Femur (tissue), 1 donor: ENCODE data around the gene ATXN1.

Experiments used
- DNase-seq: peaks from one replicate; pipeline ENCODE4 v3.0.0-alpha.2; 2017

Gene ATXN1

GRCh38 chr6:16761471-16762267 lies 409 bp upstream of the ATXN1 start:
- DNase-seq = peak; percentile 90

DNA sequence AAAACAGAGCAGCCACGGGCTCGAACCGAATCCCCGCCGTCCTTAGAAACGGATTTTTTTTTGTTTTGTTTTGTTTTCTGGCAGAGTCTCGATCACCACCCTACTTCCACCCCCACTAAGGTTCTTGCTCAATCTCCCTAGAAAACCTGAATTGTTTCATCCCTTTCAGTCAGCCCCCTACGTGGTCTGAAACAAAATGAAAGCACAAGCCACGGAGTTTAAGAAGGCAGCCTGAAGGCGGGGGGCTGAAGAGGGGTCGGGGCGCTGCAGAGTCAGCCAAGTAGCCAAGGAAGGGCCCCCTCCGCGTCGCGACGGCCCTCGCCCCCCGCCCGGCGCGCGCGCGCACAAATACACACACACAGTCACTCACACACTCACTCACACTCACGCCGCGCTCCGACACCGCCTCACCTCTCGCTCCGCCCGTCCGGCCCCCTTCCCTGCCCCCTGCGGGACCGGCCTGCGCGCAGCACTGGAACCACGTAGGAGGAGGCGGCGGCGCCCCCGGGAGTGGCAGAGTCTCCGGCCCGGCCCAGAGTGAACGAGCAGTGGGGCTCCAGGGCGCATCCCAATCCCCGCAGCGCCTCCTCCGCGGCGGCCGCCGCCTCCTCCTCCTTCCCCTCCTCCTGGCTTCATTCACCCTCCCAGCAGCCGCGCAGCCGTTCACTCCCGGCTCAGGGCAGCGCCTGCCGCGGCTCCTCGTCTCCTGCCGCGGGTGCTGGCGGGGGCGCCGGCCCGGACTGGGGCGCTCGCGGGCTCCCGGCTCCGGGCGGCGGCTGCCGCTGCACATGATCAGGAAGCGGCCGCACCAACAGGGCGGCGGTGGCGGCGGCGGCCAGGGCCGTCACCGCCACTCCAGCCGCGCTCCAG lies 1.4 kb downstream of the ATXN1 start:
- peak; percentile 93 for DNase-seq

DNA sequence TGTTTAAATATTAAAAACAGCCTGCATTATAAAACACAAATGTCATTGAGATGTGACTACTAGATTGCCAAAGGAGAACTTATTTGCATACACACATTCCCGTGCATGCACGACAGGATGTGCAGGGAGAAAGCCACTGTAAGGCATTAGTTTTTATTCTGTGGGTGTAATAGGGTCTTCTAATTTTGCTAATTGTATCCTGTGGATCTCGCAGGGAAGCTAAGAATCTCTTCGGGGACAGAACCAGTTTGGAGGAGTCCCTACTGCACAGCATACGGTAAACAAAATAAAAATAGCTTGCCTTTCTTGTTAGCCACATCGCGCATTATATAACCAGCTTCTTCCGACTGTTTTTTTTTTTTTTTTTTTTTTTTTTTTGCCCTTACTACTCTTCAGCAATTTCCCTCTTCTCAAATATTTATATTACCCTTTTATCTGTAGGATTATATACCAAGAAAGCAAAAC lies 2.0 kb downstream of the ATXN1 start:
- DNase-seq = peak; percentile 41

GRCh38 chr6:16758163-16758975 lies 2.9 kb downstream of the ATXN1 start:
- DNase-seq = no peak

DNA sequence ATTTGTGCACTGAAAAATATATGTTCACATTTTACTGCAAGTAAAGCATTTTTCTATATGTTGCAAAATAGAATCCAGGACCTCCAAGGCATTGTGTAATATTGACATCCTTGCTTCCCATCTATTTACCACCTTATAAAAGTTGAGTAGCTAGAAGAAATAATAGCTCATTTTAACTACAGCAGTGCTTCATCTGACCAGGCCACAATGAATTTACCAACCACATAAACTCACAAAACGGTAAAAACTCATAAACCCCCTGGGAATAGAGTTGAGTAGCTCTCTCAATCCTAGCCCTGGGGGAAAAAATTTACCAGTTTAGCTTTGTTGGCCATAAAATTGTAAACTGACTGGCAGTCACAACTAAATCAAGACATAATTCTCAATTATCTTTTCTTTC lies 3.9 kb downstream of the ATXN1 start:
- DNase-seq = no peak

DNA sequence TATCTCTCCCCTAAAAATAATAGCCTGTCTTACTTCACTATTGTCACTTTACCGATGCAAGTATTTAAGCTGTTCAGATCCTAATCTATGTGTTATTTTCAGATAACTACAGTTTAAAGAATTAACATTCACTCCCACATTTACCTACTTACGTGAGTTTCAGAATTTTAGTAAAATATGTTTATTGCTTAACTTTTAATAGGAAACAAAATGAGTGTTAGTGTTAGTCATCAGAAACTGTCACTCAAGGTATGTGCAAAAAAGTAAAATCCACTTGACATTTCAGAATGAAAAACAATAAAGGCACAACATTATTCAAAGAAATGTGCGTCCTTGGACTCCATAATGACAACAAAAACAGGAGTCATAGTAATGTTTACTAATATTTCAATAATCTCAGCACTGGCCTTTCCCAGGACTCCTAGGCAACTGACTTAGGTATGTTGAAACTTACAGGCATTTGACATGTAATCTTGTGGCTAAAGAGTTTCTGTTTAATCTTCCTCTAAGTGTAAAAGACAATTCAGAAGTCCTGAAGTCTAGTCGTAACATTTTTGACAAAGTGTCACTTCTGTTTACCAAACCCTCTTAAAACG lies 4.5 kb downstream of the ATXN1 start:
- no peak for DNase-seq

DNA sequence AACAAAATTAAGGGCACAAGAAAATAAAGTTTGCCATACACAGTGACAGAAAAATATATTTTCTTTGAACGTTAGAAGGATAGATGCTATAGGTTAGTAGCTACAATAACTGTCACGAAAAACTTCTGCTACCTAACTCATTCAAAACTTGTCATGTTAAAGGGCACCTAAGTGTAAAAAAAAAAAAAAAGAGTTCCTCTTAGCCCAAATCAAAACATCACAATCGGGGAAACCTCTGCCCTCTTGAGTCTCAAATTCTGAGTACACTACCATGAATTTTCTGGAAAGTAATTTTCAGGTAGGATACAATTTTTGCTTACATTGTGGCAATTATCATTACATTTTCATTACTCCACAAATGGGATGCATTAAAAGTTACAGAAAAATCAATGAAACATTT lies 5.7 kb downstream of the ATXN1 start:
- DNase-seq = no peak

DNA sequence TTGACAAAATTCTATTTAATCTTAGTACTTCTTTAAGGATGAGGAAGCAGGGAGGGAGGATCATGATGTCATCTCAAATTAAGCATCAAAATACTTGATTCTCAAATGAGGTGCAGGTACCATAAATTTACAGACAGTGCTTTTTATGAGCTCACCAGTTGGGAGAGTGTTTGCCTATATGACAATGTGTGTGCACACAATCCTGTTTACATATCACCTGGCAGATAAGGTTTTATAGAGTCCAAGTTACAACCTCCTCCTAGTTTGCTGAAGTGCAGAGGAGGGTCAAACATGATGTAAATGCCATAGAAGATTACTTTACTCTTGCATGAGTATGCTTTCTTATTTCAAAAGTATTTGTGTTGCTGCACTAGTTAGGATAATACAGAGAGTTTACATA lies 6.4 kb downstream of the ATXN1 start:
- DNase-seq = no peak

DNA sequence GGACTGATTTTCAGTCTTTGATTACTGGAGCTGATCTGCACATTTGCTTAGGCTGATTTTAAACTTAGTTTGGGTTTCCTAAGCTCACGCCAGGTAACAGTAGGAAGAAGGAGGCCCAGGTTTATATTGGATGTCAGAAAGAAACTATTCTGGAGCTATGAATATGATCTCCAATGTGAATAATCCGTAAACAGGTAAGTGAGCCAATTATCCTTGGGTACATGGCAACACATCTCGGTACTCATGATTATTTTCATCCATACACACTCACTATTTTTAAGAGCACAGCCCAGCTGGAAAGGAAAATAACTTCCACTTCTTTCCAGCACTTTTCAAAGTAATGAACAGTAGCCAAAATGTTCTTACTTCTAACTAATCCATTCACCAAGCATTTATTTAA lies 7.0 kb downstream of the ATXN1 start:
- no peak for DNase-seq

- no peak for DNase-seq
Measured at GRCh38 chr6:16753341-16753740, 7.9 kb downstream of the ATXN1 start.

- DNase-seq = no peak
Measured at GRCh38 chr6:16752206-16752866, 8.9 kb downstream of the ATXN1 start.

DNA sequence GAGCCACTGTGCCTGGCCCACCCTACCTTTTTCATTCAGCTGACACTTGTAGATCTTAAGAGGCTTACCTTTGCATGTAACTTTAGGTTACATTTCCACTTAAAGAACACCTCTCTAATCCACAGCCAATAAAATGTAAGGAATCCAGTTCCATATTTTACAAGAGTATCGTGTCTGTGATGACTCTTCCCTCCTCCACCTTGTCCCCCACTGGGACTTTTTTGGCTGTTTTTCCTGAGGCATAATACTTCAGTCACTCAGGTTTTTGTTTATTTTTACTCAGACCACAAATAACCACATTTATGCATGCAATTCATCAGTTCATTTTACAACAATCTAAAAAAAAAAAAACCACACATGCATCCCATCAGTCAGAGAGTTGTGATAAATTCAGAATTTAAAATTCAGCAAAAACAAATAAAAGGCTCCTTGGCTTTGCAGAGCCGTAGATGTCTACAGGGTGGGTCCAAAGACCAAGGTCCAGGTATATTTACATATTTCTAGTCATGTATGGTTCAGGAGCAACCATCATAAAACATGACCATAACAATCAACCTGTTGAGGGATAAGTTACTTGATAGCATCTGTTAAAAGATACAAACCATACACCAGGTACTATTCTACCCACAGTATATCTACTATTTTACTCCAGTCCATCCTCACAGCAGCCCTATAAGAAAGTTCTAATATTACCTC lies 9.9 kb downstream of the ATXN1 start:
- no peak for DNase-seq

DNA sequence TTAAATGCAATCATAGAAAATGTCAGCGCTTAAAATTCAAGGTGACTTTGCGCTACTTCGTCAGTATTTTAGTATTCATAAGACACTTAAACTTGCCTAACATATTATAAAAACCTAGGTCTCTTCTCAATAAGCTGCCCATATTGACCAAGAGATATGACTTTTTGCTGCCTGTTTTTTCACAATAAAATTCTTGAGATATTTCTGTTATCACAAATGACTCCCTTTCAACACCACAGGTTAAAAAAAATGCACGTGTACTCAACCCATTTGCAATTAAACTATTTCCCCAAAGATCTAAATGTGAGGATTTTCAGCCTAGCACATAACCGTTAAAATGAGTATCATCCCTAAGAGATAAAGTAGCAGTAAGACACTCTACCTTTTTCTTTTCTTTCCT lies 10.7 kb downstream of the ATXN1 start:
- DNase-seq = no peak

GRCh38 chr6:16749516-16750485 lies 11.5 kb downstream of the ATXN1 start:
- DNase-seq = no peak

DNA sequence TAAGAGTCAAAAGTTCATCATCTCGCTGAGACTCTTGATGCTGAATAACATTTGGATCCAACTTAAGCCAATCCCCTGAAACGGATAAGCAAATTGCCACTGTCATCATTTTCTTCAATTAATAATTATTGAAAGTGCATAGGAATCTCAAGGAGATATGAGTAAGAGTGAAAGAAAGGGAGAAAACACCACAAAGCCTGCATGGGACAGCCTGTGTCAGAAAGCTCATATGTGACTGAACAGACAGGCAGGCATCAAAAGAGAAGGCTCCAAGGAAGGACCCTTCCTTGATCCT lies 13.3 kb downstream of the ATXN1 start:
- no peak for DNase-seq

DNA sequence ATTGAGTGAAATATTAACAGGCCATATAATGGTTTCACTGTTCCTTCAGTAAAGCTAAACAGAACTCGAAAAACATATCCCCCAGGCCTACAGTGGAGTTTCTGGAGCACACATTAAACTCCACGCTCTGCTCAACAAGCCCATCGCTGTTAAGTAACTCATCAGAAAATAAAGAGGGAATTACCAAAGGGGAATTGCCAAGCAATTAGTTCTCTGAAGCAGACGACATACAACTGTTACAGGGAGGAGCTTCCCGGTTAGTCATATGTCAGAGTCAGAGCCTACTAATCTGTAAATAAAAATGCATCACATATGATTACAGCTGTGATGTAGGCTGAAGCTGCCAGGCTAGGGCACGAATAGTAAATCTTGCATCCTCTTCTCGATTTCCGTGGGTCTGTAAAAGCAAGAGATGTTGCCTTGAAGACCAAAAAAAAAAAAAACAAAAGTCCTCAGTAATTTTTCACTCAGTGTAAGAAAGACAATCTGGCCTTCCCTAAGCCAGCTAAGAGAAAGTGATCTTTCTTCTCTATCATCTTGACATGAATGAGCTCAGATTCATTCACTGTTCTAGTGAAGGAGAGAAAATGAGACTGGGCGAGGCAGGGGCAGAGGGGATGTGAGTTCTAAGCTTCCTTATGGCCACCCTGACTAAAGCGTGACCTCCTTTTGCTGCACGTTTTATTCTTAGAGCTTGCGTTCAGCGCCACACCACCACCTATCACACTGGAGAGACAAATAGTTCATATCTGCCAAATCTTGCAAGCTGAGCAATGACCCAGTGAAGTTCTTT lies 13.8 kb downstream of the ATXN1 start:
- DNase-seq = no peak

GRCh38 chr6:16746812-16747211 lies 14.4 kb downstream of the ATXN1 start:
- DNase-seq = no peak

- no peak for DNase-seq
Measured at GRCh38 chr6:16746401-16746800, 14.9 kb downstream of the ATXN1 start.

DNA sequence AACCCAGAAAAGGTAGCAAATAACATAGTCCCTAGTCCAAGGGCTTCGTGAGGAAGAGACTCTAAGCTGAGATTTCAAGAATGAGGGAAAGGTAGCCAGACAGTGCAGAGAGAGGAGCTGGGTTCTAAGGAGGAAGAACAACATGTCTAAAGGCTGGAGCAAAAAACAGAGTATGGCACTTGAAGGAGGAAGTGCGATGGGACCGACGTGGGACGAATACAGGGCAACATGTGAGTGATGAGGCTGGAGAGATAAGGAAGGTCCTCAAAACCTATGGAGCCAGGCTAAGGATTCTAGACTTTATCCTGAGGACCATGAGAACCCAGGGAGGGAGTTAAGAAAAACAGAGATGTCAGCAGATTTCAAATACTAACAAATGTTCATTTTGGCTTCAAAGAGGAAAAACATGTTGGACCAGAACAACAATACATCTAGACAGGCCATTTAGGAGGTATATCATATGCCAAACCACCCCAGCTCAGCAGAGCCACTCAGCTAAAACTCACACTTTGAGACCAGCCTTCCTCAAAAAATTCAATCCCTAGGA lies 17.5 kb downstream of the ATXN1 start:
- DNase-seq = no peak
